Measurements from ENCODE around the gene GRAMD1A.
"Not testable (repeated sequence)": the region's sequence is repeated elsewhere in the genome, so short reads cannot be mapped to it uniquely, and the experiment has no call there.

GRAMD1A gene

GRCh38 chr19:34979819-34980640 is 20.1 kb upstream of the GRAMD1A start:
- no peak for DNase-seq

- no peak for DNase-seq
These were observed 17.8 kb upstream of the GRAMD1A start for GRCh38 chr19:34982275-34982674.

- no peak for DNase-seq
These were observed 16.3 kb upstream of the GRAMD1A start for GRCh38 chr19:34983786-34984185.

GRCh38 chr19:34984287-34984686 is 15.8 kb upstream of the GRAMD1A start:
- DNase-seq = no peak

- no peak for DNase-seq
These were observed 14.7 kb upstream of the GRAMD1A start for GRCh38 chr19:34985249-34986022.

- DNase-seq = no peak
These were observed 12.0 kb upstream of the GRAMD1A start for GRCh38 chr19:34988119-34988518.

- no peak for DNase-seq
These were observed 10.8 kb upstream of the GRAMD1A start for GRCh38 chr19:34989298-34989697.

GRCh38 chr19:34990578-34991192 is 9.4 kb upstream of the GRAMD1A start:
- DNase-seq = no peak

- no peak for DNase-seq
These were observed 8.4 kb upstream of the GRAMD1A start for GRCh38 chr19:34991542-34992333.

GRCh38 chr19:34992582-34992981 is 7.5 kb upstream of the GRAMD1A start:
- not testable (repeated sequence) for DNase-seq

GRCh38 chr19:34994286-34994642 is 5.9 kb upstream of the GRAMD1A start:
- DNase-seq = no peak

- DNase-seq = no peak
These were observed 5.2 kb upstream of the GRAMD1A start for GRCh38 chr19:34994643-34995541.

- DNase-seq = no peak
These were observed 4.6 kb upstream of the GRAMD1A start for GRCh38 chr19:34995551-34995950.

- DNase-seq = no peak
These were observed 3.0 kb upstream of the GRAMD1A start for GRCh38 chr19:34997071-34997617.

GRCh38 chr19:34998224-34998623 is 1.9 kb upstream of the GRAMD1A start:
- not testable (repeated sequence) for DNase-seq

- DNase-seq = peak; percentile 62
These were observed 1.2 kb upstream of the GRAMD1A start for GRCh38 chr19:34998777-34999497.

- no peak for DNase-seq
These were observed 169 bp downstream of the GRAMD1A start for GRCh38 chr19:35000338-35000646.

GRCh38 chr19:35000647-35001501 is 751 bp downstream of the GRAMD1A start:
- peak; percentile 46 for DNase-seq

GRCh38 chr19:35002037-35002535 is 2.0 kb downstream of the GRAMD1A start:
- no peak for DNase-seq

Data from kidney glomerular epithelial cell (primary cell).